GM13977 (cell line): ENCODE data around the gene ATP11A.

ENCODE experiments used
- DNase-seq: peaks from one replicate; pipeline ENCODE4 v3.0.0; 2012; ENCODE audit warnings: low spot score
- CTCF ChIP-seq: IDR thresholded peaks from 2 replicates; pipeline ENCODE4 v1.5.1; 2012; ENCODE audit warnings: mild to moderate bottlenecking, control low read depth; ENCODE audit not compliant: insufficient read depth; ENCODE audit errors: extremely low read depth, missing control alignments
- in situ Hi-C: fragments of 300-500 bp; cut with MboI; formaldehyde crosslinking; loops from one replicate; pipeline ENCODE4 v1.12.0; 2022; ENCODE audit warnings: low sequenced_read_pairs, low pct_unique_long_range_greater_than_20kb, mixed read lengths, inconsistent platforms; ENCODE audit not compliant: unreplicated experiment

Gene ATP11A

DNA sequence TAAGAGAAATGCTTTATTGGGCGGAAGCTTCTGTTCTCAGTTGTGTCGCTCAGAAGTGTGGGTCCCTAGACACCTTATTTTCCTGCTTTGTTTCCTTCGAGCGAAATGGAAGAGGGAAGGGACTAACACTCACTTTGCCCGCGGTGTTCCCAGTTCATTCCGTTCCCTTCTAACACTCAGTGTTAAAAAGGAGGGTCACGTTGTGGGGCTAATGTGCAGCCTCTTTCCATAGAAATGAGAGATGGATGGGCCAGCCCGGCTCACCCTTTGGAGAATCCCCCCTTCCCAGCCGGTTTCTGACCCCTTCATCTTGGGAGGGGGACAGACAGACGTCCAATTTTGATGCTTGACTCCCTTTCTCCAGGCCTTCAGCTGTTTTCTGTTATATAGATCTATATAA lies 2.3 kb downstream of the ATP11A start:
- in situ Hi-C loops, result no loop called here
- no peak for DNase-seq
- TF ChIP-seq CTCF, result no peak

GRCh38 chr13:112692586-112692985 lies 2.7 kb downstream of the ATP11A start:
- in situ Hi-C loops, result no loop called here
- no peak for TF ChIP-seq CTCF
- DNase-seq, result no peak

- in situ Hi-C loops, result no loop called here
- DNase-seq, result no peak
- no peak for TF ChIP-seq CTCF
Observed at GRCh38 chr13:112693831-112694497, 4.1 kb downstream of the ATP11A start.

DNA sequence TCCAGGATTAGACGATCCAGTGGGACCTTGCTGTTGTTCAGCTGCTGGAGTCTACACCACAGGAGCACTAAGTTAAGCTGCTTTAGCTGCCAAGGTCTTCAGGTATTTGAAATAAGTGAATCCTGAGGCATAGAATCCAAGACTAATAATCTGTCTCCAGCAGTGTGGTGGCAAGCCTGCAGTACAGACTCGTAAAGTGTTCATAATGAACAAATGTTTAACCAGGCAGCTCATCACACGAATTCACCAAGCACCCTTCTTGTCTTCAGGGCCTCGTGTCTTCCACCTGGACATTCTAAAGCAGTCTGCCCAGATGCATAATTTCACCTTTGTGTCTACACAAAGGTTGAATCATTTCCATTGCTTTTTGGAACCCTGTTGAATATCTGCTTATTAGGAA lies 5.3 kb downstream of the ATP11A start:
- no peak for TF ChIP-seq CTCF
- in situ Hi-C loops, result no loop called here
- no peak for DNase-seq

- no peak for DNase-seq
- TF ChIP-seq CTCF, result no peak
- in situ Hi-C loops, result no loop called here
Observed at GRCh38 chr13:112696001-112696868, 6.4 kb downstream of the ATP11A start.

GRCh38 chr13:112696869-112697465 lies 7.1 kb downstream of the ATP11A start:
- in situ Hi-C loops, result no loop called here
- TF ChIP-seq CTCF, result no peak
- no peak for DNase-seq
